Heart right ventricle (tissue), 16 donors: Measurements from ENCODE around the gene NXT1. TPM values are rescaled to one million over a fixed set of nuclear protein-coding genes. Genes with fewer than 3 reads are reported as not detected.
A peak's percentile ranks its signal among the peaks of the same experiment; 100 is the strongest.

Experiments
- ATAC-seq, 8 donors: fragments of 200-7000 bp; cut with Tn5 transposase; one replicate each; pipeline ENCODE4 v1.9.1; 2020; ENCODE audit warnings: mild to moderate bottlenecking in 8 of 8, moderate library complexity in 8 of 8, moderate number of reproducible peaks in 1 of 8
- DNase-seq, 2 donors: peaks; one replicate each; pipeline ENCODE4 v3.0.0-alpha.2; 2020
- H3K27ac ChIP-seq, 10 donors: fragments of 200-600 bp; sonication (generic) in 2 of 10; one replicate each; pipeline versions ENCODE4 v1.5.0 to v1.8.0; 2020 to 2022; ENCODE audit warnings: mild to moderate bottlenecking in 3 of 10
- H3K27me3 ChIP-seq, 7 donors: fragments of 200-600 bp; one replicate each; pipeline ENCODE4 v1.8.0; 2021 to 2022; ENCODE audit warnings: mild to moderate bottlenecking in 2 of 7
- H3K36me3 ChIP-seq, 9 donors: fragments of 200-600 bp; sonication (generic) in 1 of 9; one replicate each; pipeline versions ENCODE4 v1.5.0 to v1.8.0; 2020 to 2022; ENCODE audit warnings: mild to moderate bottlenecking in 2 of 9
- H3K4me1 ChIP-seq, 9 donors: fragments of 200-600 bp; sonication (generic) in 1 of 9; one replicate each; pipeline versions ENCODE4 v1.5.0 to v1.8.0; 2020 to 2022; ENCODE audit warnings: mild to moderate bottlenecking in 4 of 9
- H3K4me3 ChIP-seq, 10 donors: fragments of 200-600 bp; sonication (generic) in 2 of 10; one replicate each; pipeline versions ENCODE4 v1.5.0 to v1.8.0; 2020 to 2022; ENCODE audit warnings: mild to moderate bottlenecking in 7 of 10, moderate library complexity in 2 of 10
- H3K9me3 ChIP-seq, 11 donors: fragments of 200-600 bp in 10 of 11; sonication (generic) in 2 of 11; one replicate each; pipeline versions ENCODE4 v1.5.0 to v1.8.0; 2013 to 2022; ENCODE audit warnings: mild to moderate bottlenecking in 2 of 11, control low read depth in 1 of 11, moderate library complexity in 1 of 11
- WGBS, 2 donors: extraction: QIAGEN DNeasy Blood & Tissue Kit; methylation state at CpG; one replicate each; pipeline ENCODE4 v1.1.7; 2013; ENCODE audit warnings: inconsistent platforms in 1 of 2; 5-methylcytosine and 5-hydroxymethylcytosine counted together
- intact Hi-C, 10 donors: fragments of 100-400 bp; cut with DNase I; formaldehyde crosslinking; loops; one replicate each; pipeline versions ENCODE4 v1.11.1 to v1.14.2; 2022
- polyA plus RNA-seq, 2 donors: library from polyadenylated mRNA; stranded (reverse); fragments of 200-250 nt; gene quantifications; one replicate each; pipeline ENCODE4 v1.2.3, GENCODE V29; 2013
- total RNA-seq, 10 donors: library from RNA; stranded (reverse); fragmentation: NEBNext Ultra II Directional in 3 of 10; extraction: Animal tissue kit (Norgen Biotek cat#: 25700) in 3 of 10; gene quantifications; one replicate each; pipeline versions ENCODE4 v1.2.1 to v1.2.4, GENCODE V29; 2021 to 2023
- TF ChIP-seq, protein P1 (sequence below), 9 donors: fragments of 200-600 bp; sonication (generic) in 2 of 9; IDR thresholded peaks; one replicate each; pipeline versions ENCODE4 v1.5.0 to v1.8.0; 2021 to 2022; ENCODE audit warnings: antibody characterized with exemption in 9 of 9, mild to moderate bottlenecking in 5 of 9, moderate library complexity in 1 of 9
- donor health status: Arrhythmogenic right ventricular cardiomyopathy.
- donor health status: ischemic (EF 13 %, LVEDD 7.1; RV severe dilation, severe dysfunction).
- donor health status: healthy with polysubstance abuse.
- donor health status: DM: no; HTN: yes; CAD: no.
- donor health status: DM: no; HTN: no; CAD: no.
- donor health status: ischemic (EF 25% LVEDD 6.9; RV normal size, moderate dysfunction).
- donor health status: ischemic (EF 25% LVEDD 5.7; RV mildly dilated, moderate dysfunction).
- donor health status: healthy.
- donor health status: DM: yes; HTN: yes; CAD: no.
- donor health status: Ischemic cardiomyopathy.
- donor health status: ischemic (EF 35%, LVEDD 5.7; RV mildly dilated, moderate dysfunction).
- donor health status: nonischemic (EF 11% LVEDD 7.7; RV severe dilation, severe dysfunction).
- donor health status: DM: yes; HTN: yes; CAD: no.
- donor health status: PGD.
- donor health status: ischemic (EF 29% LVEDD 5.4; RV normal size, mild dysfunction).
- donor health status: nonischemic (EF 23%, LVEDD 6.1; RV moderate dilation, normal function).

Gene NXT1
- total and polyA plus RNA-seq, 12 donors = 4.5 to 21.3 (median 6.6) TPM

DNA sequence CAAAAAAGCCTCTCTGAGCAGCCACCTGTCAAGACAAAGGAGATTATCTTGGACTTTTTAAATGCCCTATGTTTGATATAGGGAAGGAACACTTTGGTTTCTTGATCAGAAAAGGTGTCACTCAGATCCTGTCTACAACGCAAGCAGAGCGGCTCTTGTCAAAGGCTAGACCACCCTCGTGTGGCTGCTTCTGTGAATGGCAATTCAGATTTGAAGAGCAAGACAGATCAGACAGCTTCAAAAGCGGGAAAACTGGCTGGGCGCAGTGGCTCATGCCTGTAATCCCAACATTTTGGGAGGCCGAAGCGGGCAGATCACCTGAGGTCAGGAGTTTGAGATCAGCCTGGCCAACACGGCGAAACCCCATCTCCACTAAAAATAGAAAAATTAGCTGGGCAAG, 10.1 kb upstream of the NXT1 start:
- peak; percentile 41 to 80 for DNase-seq
- TF ChIP-seq, protein P1, sequence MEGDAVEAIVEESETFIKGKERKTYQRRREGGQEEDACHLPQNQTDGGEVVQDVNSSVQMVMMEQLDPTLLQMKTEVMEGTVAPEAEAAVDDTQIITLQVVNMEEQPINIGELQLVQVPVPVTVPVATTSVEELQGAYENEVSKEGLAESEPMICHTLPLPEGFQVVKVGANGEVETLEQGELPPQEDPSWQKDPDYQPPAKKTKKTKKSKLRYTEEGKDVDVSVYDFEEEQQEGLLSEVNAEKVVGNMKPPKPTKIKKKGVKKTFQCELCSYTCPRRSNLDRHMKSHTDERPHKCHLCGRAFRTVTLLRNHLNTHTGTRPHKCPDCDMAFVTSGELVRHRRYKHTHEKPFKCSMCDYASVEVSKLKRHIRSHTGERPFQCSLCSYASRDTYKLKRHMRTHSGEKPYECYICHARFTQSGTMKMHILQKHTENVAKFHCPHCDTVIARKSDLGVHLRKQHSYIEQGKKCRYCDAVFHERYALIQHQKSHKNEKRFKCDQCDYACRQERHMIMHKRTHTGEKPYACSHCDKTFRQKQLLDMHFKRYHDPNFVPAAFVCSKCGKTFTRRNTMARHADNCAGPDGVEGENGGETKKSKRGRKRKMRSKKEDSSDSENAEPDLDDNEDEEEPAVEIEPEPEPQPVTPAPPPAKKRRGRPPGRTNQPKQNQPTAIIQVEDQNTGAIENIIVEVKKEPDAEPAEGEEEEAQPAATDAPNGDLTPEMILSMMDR (IDR thresholded peaks at IDR 0.05) = peak; percentile 55 to 89 (median 75)
- Histone ChIP-seq H3K36me3 (no peaks in the 10 kb centered on the region), H3K27ac (no peak overlapping the region), H3K27me3 (no peaks in the 10 kb centered on the region), H3K4me3 (no peak overlapping the region), H3K4me1 (peaks cover 0 to 10% (median 0%) of the 10 kb centered on the region in 9 donors), H3K9me3 (peaks cover 0 to 3% (median 0%) of the 10 kb centered on the region in 11 donors)
- peak; percentile 68 to 92 (median 88) for ATAC-seq
- WGBS, 2 donors = 25 to 33% methylated on average over 9 of the region's 9 CpGs
- intact Hi-C loops = loop anchor here in 9 of 10 donors (1.0 to 10.0 kb wide), 11 partner anchors 96 to 1008 kb away; partner anchors contain the start of gene THBD (in 1 of the 9)

DNA sequence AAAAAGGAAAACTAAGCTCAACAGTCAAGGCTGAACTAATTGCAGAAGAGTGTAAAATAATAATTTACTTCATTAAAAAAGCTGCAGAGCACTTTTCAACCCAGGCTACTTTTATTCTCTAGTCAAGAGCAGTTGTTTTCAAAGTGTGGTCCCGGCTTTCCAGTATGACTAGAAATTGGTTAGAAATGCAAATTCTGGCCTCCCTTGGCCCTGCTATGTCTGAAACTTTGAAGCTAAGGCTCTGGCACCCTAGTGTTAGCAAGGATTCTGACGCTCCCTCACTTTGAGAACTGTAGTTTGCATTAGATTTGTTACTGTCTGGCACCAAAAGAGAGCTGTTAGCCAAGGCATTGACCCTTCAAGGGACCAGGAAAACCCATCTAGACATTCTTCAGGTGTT, 9.5 kb upstream of the NXT1 start:
- peaks cover 0 to 10% (median 0%) of the 10 kb centered on the region in 9 donors for H3K4me1 ChIP-seq
- 80 to 81% methylated on average over 2 of the region's 2 CpGs for WGBS, 2 donors
- H3K36me3 ChIP-seq = no peaks in the 10 kb centered on the region
- intact Hi-C loops = loop anchor here in 9 of 10 donors (2.0 to 10.0 kb wide), 10 partner anchors 96 to 1009 kb away; partner anchors contain the start of gene THBD (in 1 of the 9)
- H3K27me3 ChIP-seq = no peaks in the 10 kb centered on the region
- no peak for ATAC-seq
- H3K9me3 ChIP-seq = peaks cover 0 to 3% (median 0%) of the 10 kb centered on the region in 11 donors
- H3K4me3 ChIP-seq = no peak overlapping the region
- no peak for DNase-seq
- H3K27ac ChIP-seq = no peak overlapping the region
- TF ChIP-seq, protein P1 (IDR thresholded peaks at IDR 0.05) = no peak

DNA sequence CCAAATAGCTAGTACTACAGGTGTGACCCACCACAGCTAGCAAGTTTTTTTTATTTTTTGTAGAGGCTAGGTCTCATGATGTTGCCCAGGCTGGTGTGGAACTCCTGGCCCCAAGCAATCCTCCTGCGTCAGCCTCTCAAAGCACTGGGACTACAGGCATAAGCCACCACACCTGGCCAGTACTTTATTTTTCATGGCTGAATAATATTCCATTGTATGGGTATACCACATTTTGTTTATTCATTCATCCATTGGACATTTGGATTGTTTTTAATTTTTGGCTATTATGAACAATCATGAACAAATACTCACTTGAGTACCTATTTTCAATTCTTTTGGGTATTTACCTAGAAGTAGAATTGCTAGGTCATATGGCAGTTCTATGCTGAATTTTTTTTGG, 7.0 kb upstream of the NXT1 start:
- no peak overlapping the region for H3K4me3 ChIP-seq
- no peaks in the 10 kb centered on the region for H3K27me3 ChIP-seq
- H3K4me1 ChIP-seq = peaks cover 0 to 10% (median 0%) of the 10 kb centered on the region in 9 donors
- DNase-seq = no peak
- H3K27ac ChIP-seq = no peak overlapping the region
- 97 to 100% methylated on average over 1 of the region's 1 CpG for WGBS, 2 donors
- H3K36me3 ChIP-seq = no peaks in the 10 kb centered on the region
- H3K9me3 ChIP-seq = peaks cover 0 to 3% (median 0%) of the 10 kb centered on the region in 11 donors
- ATAC-seq = no peak
- TF ChIP-seq, protein P1 (IDR thresholded peaks at IDR 0.05) = no peak
- intact Hi-C loops = loop anchor here in 9 of 10 donors (5.0 to 10.0 kb wide), 9 partner anchors 99 to 1011 kb away; partner anchors contain the start of gene THBD (in 1 of the 9)

DNA sequence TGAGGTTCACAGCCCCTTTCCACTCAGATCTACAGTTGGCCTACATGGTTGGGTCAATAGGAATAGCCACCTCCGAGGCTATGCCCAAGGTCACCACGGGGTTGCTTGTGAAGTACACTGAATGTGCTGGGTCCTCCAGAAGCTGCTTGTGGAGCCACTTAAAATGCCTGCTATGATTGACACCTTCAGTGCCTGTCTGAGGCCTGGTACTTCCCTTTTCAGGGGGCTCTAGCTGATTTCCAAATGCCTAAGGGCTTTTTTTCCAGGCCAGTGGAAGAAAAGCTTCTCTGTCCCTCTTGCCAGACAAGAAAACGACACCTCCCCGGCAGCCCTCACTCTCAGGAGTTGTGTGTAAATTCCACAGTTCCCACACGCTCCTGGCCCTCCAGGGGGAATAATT, 6.3 kb upstream of the NXT1 start:
- H3K27ac ChIP-seq = no peak overlapping the region
- no peaks in the 10 kb centered on the region for H3K36me3 ChIP-seq
- no peak overlapping the region for H3K4me3 ChIP-seq
- WGBS, 2 donors = 56 to 69% methylated on average over 5 of the region's 5 CpGs
- TF ChIP-seq, protein P1 (IDR thresholded peaks at IDR 0.05) = no peak
- DNase-seq = no peak
- ATAC-seq = no peak
- H3K9me3 ChIP-seq = peaks cover 0 to 3% (median 0%) of the 10 kb centered on the region in 11 donors
- H3K4me1 ChIP-seq = peaks cover 0 to 15% (median 5%) of the 10 kb centered on the region in 9 donors
- intact Hi-C loops = loop anchor here in 9 of 10 donors (5.0 to 10.0 kb wide), 9 partner anchors 100 to 1012 kb away; partner anchors contain the start of gene THBD (in 1 of the 9)
- no peaks in the 10 kb centered on the region for H3K27me3 ChIP-seq
